GM20000 (cell line): ENCODE results near the gene ANKRD63.

Experiments used
- DNase-seq: peaks from one replicate; pipeline ENCODE4 v3.0.0; 2012; ENCODE audit warnings: low spot score
- TF ChIP-seq, protein P1 (sequence below): IDR thresholded peaks from 2 replicates; pipeline ENCODE4 v1.5.1; 2012; ENCODE audit warnings: mild to moderate bottlenecking, control low read depth; ENCODE audit errors: extremely low read depth, missing control alignments

ANKRD63 gene

DNA sequence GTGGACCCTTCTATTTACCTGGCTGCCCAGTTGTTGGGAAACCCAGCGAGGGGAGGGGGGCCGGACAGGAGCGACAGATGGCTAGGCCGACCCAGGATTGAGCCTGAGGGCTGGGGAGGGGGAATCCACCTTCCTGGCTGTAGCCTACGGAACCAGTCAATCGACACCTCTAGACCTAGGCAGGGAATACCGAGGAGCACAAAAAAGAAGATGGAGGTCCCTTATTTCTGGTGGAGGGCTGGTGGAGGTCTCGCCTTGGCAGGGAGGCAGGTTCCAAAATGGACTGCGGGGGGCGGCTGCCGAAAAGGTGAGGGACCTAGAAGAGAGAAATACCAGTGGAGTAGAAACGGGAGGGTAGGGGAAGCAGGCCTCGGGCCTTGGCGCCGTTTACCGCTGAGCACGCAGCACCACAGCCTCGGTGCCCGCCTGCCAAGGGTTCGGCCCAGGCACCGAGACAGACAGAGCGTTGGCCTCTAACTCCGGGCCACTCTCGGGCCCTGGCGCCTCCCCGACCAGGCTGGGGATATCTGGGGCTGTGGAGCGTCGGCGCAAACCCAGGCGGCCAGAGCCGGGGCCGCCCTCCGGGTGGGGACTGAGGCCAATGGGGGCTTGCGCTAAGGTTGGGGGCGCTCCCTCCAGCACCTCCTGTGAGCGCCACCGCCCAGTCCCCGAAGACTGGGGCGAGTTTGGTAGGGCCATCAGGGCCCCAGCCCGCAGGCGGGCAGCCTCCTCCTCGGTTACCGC lies 1.6 kb downstream of the ANKRD63 start:
- no peak for DNase-seq
- TF ChIP-seq, protein P1, sequence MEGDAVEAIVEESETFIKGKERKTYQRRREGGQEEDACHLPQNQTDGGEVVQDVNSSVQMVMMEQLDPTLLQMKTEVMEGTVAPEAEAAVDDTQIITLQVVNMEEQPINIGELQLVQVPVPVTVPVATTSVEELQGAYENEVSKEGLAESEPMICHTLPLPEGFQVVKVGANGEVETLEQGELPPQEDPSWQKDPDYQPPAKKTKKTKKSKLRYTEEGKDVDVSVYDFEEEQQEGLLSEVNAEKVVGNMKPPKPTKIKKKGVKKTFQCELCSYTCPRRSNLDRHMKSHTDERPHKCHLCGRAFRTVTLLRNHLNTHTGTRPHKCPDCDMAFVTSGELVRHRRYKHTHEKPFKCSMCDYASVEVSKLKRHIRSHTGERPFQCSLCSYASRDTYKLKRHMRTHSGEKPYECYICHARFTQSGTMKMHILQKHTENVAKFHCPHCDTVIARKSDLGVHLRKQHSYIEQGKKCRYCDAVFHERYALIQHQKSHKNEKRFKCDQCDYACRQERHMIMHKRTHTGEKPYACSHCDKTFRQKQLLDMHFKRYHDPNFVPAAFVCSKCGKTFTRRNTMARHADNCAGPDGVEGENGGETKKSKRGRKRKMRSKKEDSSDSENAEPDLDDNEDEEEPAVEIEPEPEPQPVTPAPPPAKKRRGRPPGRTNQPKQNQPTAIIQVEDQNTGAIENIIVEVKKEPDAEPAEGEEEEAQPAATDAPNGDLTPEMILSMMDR = no peak

DNA sequence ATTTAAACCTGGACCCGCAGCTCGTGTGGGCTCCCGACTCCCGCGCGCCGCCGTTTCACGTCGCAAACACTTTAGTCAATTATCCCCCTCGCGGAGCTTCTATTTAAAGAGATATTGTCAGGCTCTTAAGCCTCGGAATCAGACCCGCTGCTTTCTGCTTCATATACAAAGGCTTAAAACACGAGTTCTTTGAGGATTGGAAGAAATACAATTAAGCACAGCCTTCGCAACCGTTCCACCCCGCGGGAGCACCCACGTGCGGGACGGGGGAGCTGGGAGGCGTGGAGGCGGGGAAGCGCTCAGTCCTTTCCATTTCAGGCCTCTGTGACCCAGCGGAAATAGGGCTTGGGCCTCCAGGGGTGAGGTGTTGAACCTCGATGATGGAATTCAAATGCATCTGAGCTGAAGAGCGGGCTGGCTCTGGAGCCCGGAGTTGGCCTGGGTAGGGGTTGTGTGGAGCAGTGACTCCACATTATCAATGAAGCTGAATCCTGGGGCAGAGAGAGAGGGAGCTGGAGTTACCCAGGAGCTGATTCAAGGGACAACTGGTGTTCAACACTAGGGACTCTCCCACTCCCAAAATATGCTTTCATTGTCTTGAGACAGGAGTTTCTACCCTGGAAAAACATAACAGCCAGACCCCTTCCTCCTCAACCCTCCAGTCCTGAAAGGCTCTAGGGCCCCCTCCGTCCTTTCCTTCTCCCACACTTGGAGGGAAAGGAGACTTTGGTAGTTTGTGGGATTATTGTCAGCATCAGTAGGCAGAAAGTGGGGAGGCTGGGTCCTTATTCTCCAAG lies 2.4 kb downstream of the ANKRD63 start:
- TF ChIP-seq, protein P1 = no peak
- DNase-seq = no peak

DNA sequence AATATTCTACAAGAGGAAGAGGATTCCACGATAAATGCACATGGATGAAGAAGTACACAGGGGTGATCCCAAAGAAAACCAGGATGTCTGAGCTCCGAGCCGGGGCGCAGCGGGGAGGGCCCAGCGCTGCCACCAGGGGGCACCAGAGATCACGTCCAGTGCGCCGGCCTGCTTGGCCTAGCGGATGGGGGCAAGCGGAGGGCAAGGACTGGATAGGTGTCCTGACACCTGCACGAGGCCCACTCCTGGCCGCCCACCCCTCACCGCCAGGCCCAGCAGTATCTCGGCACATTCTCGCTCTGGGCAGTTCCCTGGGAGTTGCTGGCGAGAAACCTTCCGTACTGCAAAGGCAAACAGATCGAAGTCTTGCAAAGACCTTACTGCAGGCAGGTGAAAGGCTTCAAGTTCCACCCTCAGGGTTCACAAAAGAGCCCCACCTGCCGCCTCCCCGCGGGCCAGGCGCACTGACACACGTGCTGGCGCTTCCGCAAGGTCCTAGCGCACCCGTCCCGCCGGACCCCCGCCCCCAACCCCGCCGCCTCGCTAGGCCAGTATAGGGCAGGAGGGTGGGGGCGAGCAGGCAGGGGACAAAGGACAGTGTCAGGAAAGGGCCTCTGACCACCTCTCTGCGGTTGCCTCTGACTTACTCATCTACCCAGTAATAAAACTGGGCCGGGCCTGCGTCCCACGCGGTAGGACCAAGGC lies 3.3 kb downstream of the ANKRD63 start:
- DNase-seq = peak; percentile 89

DNA sequence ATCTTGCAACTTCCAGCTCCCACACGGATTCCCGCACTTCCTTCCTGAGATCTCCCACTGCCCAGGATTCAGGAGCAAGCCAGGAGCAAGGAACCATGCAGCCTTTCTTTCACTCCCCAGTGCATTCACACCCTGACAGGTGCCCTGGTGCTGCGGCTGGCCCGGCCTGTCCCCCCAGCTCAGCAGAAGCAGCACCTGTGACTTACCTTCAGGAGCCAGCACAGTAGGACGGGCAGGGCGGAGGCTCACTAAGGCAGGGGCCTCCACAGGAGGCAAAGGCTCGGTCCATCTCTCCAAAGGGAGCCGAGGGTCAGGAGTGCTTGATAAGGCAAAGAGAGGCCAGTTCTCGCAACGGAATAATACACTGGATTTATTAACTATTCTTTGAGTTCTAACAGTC lies 4.8 kb downstream of the ANKRD63 start:
- TF ChIP-seq, protein P1 = no peak
- DNase-seq = no peak

More for the DNA sequence above, 3.3 kb downstream of the ANKRD63 start:
- TF ChIP-seq, protein P1 = peak; percentile 97

DNA sequence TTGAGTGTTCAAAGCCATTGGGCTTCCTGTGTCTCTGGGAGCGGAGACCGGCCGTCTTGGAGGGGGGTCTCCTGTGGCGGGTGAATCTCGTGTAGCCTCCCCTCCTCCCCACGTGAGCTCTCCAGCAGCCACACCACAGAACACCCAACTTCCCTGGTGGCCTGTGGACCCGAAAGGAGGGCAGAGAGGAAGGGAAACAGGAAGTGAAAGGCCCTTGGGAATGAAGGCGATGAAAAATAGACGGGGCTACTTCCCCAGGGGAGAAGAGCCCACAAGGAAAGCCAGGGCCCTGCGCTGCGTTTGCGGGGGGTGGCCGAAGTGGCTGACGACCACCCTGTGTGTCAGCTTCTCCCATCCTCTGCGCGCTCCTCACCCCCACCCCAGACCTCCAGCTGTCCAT lies 5.4 kb downstream of the ANKRD63 start:
- DNase-seq = no peak
- TF ChIP-seq, protein P1 = no peak

DNA sequence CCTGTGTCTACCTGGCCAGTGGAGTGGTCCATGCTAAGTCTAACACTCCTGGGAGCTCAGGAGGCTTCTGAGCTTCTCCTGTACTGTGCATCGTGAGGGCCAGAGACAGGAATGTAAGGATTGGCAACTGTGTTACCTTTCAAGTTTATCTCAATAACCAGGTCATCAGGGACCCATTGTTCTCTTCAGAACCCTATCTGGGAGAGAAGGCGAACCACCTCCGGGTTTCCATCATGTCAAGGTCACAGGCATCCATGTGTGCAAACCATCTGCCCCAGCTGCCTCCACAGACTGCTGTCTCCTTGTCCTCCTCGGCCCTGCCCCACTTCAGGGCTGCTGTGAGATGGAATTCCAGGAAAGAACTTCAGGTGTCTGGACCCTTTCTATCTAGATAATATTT lies 5.9 kb downstream of the ANKRD63 start:
- no peak for DNase-seq
- TF ChIP-seq, protein P1 = no peak

DNA sequence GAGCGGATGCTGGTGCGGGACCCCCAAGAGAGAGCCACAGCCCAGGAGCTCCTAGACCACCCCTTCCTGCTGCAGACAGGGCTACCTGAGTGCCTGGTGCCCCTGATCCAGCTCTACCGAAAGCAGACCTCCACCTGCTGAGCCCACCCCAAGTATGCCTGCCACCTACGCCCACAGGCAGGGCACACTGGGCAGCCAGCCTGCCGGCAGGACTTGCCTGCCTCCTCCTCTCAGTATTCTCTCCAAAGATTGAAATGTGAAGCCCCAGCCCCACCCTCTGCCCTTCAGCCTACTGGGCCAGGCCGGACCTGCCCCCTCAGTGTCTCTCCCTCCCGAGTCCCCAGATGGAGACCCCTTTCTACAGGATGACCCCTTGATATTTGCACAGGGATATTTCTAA lies 6.9 kb downstream of the ANKRD63 start:
- TF ChIP-seq, protein P1 = no peak
- DNase-seq = no peak
